GM21723 (cell line): ENCODE measurements around the gene EEFSEC.

Experiments
- ATAC-seq: cut with Tn5 transposase; IDR thresholded peaks from one replicate; pipeline ENCODE4 v1.9.1; 2021; ENCODE audit warnings: mild to moderate bottlenecking, moderate library complexity; ENCODE audit not compliant: unreplicated experiment

The EEFSEC gene

DNA sequence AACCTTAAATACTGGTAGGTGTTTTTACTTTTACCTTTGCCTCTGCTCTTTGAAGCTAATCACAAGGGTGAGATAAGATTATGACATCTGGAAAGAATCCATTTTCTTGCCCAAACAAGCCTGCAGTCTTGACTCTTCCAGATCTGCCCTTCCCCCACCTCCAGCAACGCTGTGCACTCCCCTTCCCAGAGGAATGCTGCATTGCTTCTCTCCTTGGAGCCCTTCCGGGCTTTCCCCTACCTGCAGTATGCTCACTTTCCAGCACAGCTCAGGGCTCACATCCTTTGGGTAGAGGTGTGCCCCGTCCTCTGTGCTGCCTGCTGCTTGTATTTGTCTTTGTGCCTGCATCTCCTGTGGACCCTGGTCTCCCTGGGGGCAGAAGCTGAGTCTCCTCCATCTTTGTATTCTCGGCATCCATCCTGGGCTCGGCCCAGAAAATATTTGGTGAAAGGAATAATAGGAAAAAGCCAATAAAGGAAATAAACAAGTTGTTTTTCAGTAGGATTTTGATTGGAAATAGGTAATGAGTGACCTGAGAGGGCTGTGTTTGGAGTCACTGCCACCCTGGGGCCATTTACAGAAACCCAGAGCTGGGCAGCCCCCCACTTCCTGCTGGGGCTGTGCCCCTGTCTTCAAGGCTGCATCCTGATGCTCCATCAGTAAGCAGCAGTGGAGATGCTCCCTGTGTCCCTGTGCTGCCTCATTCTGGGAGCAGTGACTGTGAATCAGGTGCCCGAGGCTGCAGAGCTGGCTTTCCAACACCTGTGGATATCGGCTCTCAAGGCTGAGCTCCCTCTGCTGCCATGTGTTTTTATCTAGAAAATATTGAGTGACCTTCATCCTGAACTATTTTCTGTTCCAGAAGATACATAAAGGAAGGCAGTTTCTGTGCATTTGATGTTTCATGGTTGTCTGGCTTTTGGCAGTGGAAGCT, 117.5 kb downstream of the EEFSEC start:
- ATAC-seq: no peak

DNA sequence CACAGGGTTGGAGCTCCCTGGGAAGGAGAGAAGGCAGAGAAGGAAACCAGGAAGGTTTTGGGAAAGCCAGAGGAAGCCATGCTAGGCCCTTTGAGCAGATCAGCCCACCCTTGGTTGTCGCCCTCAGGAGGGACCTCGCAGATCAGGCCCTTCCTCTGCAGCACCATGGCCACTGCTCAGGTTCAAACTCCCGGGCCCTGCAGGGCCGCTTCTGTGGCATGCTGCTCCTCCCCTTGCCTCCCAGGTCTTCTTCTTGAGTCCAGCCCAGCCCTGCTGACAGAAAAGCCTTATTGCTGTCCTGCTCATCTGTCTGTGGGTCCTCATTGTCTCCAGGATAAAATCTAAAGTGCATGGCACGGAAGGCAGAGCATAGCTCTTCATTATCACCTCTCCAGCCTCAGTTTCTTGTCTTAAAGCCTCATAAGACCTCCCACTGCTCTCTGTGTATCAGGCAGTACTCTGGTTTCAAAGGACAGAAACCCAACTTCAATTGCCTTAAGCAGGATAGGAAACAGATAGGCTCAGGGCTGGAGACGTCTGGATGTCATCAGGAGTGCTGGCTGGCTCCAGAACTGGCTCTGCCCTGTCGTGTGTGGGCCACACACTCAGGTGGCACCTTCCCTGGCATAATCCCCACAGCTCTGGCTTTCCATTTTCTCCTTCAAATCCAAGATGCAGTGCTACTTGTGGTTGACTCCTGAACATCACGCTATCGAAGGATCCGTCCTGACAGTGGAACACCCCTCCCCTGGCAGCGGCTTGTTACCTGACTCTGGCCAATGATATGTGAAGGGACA, 118.5 kb downstream of the EEFSEC start:
- ATAC-seq: no peak

DNA sequence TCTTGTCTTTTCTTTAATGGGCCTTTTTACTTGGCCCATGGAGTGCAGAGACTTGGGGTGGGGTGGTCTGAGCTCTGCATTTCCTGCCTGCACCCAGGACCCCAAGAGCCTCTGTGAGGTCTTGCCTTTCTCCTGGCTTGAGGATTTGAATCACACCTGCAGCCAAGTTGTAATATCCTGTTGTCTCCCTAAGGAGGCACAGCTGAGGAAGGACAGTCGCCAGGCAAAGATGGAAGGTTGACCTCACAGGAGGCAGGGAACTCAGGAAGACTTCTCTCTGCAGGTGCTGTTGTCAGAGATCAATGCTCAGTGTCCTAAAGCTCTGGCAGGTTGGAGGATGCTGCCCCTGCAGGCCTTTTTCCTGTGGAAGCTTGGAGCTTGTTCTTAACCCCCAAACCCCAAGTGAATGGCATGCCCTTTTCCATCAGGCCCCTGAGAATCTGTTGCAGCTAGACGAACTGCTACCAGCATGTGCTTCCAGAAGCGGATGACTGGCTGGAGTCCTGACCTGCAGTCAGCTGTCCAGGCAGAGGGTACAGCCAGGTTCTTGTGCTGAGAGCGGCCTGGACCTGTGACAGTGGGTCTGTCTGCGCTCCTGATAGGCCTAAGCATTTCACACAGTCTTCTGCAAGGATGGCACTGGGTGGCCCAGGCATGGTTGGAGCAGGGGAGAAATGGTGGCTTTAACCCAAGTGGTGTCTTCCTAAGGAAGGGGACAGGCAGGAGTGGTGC, 120.0 kb downstream of the EEFSEC start:
- ATAC-seq: no peak

DNA sequence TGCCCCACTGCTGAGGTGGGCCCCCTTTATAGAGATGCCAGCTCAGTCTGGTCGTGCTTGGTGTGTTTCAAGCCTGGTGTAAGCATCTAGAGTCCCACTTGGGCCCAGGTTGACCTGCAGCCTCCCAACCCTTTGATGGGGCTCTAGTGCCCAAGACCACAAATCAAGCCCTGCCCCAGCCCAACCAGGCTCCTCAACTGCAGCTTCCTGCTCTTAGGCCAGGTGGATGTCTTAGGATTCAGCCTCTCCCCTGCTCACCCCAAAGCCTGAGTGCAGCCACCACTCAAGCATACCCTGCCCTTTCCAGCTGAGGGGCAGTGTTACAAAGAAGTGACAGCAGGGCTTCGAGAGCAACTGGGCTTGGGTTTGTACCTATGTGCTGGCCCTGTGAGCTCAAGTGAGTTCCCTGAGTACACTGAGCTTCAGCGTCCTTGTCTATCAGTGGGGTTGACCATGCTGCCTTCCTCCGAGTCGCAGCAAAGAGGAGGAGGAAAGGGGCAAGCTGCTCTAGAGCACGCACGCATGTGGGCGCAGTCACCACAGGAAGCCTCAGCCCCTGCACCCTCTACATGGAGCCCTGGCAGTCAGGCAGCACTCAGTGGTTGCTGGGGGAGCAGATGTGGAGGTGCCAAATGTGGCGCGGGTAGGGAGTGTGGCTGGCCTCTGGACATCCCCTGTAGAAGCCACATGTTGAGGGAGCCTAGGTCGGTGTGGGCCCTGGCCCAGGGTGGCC, 120.7 kb downstream of the EEFSEC start:
- ATAC-seq: no peak

DNA sequence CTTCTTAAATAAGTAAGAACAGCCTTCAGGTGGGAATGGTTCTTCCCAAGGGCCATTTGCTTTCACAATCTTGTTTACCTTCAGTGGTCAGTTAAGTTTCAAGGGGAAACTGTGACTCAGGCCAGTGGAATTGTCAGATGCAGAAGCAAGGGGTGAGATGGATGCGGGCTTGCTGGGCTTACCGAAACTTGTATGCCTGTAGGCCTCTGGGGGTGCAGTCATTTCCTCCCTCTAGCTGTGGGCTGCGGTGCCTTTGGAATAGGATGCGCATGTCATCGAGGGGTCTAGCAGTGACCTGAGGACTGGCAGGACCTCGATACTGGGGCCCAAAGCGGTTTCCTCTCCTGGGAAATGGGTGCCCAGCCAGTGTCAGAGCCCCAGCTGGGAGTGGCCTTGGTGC, 121.6 kb downstream of the EEFSEC start:
- ATAC-seq: no peak

DNA sequence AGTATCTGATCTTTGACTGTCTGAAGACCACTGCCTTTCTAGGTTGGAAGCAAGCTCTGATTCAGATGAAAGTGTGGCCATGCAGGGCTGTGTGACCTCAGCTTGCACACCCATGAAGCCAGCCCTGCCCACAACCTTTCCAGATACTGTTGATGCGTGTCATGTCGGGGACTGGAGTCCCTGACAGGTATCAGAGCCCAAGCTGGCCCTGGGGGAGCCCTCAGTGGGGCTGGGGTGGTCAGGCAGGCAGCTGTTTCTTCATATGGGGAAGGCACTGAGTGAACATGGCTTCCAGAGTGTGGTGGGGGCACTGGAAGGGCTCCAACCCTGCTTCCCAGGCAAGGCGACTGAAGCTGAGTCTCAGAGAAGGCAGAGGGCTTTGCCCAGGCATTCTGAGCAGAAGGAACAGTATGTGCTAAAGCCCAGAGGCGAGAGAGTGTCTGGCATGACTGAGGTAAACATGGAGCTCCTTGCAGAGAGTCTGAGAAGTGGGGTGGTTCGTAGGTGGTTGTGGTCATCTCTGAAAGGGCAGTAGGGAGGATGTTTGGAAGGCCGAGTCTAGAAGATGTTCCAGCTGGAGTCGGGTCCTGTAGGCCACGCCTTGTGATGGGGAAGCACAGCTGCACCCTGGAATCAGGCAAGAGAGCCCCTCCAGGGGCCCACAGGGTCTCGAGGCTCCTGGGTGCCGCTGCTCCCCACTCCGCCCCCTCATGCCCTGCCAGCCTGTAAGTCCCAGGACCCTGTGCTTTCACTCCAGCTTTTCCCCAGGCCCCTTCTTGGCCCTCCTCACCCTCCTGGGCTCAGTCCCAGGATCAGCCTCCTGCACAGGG, 122.2 kb downstream of the EEFSEC start:
- no peak for ATAC-seq

DNA sequence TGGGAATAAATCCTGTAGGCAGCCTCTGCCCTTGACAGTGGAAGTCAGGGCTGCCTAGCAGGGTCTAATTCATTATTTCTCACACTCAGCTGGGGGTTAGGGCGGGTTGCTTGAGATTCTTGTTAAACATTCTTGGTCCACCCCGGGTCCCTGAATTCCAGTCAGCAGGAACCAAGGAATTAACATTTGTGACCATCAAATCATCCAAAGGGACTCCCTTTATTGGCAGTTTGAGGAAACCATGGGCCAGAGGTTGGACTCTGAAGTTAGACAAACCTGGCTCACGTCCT, 122.8 kb downstream of the EEFSEC start:
- no peak for ATAC-seq

DNA sequence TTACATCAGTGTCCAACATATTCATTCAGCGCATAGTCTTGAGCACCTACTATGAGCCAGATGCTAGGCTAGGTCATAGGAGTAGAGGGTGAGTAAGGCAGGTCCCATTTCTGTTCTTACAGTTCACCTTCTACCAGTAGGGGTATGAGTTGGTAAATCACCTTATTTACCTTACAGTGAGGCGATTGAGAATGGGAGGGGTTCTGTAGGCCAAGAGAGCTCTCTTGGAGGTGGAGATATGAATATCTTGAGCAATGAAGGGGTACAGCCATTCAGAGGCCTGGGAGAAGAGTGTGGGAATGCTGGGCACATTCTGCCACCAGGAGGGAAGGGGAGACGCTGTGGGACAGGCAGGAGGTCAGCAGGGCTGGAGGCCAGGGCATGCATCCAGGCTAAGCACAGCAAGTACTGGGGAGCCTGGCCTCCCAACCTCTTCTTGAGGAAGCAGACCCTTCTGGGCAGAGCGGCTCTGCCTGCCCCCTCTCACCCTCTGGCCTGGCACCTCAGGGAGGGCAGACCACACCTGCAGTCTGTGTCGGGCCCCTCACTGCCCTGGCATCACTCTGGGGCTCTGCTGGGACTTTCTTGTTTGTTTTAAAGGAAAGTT, 123.4 kb downstream of the EEFSEC start:
- no peak for ATAC-seq

DNA sequence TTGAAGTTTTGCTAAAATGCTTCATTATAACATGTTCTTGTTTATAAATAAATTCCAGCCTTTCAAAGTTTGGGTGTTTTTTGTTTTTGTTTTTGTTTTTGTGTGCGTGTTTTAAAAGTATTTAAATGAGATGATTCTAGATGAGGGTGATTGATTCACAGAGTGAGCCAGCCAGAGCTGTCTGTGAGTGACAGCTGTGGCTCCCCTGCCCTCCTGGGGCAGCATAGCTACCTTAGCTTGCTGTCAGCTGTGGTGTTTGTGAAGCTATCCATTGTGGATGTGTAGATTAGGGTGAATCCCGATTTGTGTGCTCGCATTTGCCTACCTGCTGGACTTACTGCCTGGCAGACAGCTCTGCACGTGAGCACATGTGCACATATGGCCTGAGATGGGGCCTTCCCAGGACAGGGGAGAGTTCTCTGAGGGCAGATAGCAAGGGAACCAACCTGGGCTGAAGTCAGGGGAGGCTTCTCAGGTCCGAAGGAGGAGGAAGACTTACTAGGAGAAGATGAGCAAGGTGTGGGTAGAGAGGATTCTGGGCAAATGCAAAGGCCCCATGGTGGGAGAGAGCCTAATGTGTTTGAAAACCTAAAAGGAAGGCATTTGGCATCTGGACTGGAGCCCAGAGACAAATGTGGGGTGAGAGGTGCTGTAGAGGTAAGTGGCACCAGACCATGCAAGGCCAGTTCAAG, 124.2 kb downstream of the EEFSEC start:
- ATAC-seq: no peak

DNA sequence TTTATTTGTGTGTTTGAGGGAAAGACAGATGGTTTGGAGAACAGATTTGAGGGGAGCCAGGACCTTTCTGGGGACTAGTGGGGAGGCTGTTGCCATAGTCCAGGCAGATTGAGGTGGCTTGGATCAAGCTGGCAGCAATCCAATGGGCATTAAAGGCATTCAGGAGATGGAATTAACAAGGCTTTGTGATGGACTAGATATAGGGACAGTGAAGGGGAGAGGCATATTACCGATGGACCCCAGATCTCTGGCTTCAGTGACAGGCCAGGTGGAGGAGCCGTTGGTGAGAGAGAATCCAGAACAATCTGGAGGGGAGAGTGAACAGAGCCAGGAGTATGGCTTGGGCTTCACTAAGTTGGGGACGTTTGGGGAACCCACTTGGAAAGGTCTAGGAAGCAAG, 124.8 kb downstream of the EEFSEC start:
- no peak for ATAC-seq

DNA sequence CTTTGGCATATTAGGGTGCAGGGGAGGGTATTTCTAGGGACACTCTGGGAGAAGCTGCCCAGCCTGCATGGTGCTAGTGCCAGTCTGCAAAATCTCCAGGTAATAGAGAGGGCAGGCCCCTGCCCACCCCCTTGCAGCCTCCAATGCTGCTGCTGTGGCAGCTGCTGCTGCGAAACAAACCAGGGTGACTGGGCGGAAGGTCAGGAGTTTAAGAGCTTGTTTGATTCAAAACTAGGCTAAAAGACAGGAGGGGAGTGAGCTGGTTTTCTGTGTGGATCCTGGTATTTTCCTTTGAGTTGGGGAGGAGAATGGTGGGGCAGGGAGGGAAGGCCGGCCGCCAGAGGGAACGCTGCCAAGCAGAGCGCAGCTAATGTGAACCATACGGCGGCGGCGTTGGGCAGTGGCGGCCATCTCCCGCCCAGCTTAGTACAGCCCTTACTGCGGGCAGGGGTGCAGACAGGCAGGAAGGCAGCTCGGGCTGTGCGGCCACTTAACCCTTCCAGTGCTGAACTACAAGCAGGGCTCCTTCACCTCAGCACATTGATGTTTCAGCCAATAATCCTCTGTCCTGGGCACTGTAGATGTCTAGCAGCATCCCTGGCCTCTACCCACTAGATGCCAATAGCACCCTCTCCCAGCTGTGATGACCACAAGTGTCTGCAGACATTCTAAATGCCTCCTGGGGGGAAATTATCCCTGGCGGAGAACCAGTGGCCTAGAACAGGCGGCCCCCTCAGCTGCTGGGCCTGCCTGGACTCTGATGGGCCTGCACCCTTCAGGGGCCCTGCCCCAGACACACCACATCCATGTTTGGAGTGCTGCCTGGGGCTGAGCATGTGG, 125.7 kb downstream of the EEFSEC start:
- ATAC-seq: no peak

DNA sequence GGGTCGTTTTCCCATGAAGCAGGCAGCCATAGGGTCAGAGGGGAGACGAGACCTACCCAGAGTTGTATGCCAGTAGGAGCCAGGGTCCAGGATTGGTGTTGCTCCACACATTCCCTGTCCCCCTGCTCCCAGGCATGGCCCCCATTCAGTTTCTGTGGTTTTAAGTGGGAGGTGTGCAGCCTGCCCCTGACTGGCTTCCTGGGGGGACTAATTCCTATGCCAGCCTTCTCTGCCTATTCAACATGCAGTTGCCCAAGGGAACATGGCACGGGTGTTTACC, 126.3 kb downstream of the EEFSEC start:
- ATAC-seq: no peak

DNA sequence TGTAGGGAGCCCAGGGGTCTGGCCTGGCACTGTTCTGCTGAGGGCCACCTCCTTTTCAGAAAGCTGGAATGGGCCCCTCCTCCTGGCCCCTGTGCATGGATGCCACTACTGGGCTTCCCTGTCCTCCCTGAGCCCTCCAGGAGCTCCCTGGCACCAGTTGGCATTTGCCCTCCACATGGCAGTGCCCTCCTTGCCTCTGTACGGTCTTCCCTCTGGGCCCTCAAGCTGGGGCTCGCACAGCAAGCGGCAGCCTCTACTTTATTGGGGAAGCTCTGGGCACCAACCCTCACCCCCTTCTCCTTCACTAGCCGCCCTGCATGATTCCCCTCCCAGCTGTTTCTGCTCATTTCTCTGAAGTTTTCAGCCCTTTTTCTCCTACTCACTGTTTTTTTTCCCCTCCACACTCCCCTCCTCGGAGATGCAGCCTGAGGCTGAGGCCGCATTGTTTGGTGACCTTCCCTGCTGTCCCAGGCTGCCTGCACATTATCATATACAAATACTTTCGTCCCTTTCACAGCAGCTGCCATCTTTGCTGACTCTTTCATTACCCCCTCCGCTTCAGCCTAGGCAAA, 127.3 kb downstream of the EEFSEC start:
- no peak for ATAC-seq

DNA sequence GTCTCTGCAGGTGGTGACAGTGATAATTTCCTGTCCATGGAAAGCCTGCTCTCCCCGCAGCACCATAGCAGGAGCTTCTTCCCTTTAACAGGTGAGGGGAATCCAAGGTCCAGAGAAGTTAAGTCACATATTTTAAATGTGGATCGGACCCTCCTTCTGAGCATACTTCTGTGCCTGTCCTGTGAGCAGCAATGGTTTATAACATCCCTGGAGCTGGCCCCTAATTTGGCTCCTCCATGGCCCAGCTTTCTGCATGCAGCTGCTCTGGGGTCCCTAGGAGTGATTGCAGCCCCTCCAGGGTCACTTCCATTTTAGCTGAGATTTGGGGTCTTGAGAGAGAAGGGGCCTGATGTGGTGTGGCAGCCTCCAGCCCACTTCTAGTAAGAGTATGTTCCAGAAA, 127.8 kb downstream of the EEFSEC start:
- ATAC-seq: no peak

DNA sequence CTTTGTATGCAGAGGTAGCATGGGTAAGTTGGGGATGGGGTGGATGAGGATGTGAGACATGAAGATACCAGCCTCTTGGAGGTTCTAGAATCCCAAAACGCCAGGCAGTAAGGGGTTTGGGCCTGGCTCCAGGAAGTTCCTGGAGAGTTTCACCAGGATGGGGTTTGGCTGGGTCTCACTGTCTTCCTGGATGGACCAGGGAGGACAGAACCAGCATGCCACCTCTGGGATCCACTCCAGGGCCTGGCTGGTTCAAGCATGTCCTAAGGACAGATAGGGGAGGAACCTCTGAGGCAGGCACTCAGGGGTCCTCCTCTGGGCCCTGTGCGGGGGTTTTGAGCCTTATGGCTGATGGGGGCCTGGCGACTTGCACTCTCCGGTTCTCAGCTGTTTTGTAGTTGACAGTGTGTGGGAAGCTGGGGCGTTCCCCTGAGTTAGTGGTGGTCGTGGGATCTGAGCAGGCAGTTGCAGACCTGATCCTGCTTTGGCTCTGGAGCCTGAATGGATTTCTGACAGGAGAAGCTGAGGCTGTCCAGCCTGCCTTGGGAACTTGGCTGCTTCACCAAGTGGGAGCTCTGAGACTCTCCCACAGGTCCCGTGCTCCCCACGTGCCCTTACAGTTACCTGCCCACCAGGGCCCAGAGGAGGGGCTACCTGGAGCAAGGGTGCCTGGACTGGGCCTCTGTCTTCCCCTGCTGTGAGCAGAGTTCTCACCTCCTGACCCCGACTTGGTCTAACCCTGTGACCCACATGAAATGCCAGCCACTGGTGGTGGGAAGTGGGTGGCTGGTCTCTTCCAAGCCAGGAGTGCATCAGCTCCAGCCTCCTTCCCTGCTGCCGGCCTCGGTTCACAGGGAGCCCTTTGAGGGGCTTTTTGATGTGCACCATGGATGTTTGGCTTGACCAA, 128.4 kb downstream of the EEFSEC start:
- ATAC-seq: no peak

DNA sequence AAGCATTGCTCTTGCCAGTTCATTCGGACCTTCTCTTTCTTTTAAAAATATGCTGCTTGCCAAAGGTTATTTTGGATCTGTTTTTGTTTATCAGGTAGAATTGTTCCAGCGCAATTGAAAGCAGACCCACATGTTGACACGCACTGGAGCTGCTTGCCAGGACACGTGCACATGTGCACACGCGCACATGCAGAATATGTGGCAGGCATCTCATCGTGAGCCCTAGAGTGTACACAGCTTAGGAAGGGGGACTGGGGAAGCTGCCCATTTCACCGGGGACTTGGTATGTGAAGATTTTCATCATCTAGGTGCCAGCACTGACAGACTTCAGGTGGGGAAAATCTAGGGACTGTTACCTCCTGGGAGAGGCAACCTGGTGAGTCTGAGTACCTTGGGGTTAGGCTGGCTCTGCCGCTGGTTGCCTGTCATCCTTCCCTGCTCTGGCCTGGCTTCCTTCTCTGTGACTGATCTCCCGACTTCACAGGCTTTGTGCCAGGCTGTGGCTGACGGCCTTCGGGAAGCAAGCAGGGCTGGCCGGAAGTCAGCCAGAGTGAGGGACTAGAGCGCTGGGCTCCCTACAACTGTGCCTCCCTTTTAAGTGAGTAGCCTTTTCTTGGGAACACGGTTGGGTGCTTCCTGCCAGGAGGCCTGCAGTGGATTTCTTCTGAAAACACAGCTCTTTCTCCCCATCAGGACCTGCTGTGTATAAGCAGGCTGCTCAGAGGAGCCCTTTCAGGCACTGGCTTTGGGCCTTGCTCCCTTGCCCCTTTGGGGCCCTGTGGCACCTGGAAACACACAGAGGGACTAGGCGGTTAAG, 129.3 kb downstream of the EEFSEC start:
- ATAC-seq: no peak
